ENCODE measurements around the gene GALR1.
"Not testable (repeated sequence)": the region's sequence is repeated elsewhere in the genome, so short reads cannot be mapped to it uniquely, and the experiment has no call there.

The GALR1 gene

DNA sequence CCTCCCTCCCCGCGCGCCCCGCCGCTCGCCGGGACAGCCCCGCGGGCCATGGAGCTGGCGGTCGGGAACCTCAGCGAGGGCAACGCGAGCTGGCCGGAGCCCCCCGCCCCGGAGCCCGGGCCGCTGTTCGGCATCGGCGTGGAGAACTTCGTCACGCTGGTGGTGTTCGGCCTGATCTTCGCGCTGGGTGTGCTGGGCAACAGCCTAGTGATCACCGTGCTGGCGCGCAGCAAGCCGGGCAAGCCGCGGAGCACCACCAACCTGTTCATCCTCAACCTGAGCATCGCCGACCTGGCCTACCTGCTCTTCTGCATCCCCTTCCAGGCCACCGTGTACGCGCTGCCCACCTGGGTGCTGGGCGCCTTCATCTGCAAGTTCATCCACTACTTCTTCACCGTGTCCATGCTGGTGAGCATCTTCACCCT is 865 bp downstream of the GALR1 start:
- in situ Hi-C loops (cut with HindIII; ENCODE audit: low sequenced_read_pairs), result no loop called here

DNA sequence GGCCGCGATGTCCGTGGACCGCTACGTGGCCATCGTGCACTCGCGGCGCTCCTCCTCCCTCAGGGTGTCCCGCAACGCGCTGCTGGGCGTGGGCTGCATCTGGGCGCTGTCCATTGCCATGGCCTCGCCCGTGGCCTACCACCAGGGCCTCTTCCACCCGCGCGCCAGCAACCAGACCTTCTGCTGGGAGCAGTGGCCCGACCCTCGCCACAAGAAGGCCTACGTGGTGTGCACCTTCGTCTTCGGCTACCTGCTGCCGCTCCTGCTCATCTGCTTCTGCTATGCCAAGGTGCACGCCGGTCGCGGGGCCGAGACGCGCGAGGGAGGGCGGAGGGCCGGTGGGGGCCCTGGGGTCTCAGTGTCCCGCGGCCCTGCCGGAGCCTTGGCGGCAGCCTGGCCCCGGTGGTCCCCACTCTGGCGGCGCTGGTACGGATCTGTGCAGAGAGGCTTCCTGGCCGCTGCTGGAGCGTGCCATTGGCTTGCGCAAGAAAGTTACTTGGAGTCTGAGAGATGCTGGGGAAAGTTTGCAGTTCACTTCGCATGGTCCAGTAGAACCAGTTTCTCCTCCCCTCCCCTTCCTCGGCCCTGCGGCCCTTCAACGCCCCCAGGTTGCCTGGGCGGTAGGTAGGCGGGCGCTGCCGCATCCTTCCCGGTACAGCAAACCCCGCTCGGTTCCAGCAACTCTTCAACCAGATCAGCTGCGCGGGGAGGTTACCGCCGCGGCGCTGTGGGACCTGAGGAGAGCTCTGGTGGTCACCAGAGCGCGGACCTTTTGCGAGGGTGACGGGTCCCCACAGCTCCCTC is 1.5 kb downstream of the GALR1 start:
- in situ Hi-C loops (cut with HindIII; ENCODE audit: low sequenced_read_pairs), result no loop called here

DNA sequence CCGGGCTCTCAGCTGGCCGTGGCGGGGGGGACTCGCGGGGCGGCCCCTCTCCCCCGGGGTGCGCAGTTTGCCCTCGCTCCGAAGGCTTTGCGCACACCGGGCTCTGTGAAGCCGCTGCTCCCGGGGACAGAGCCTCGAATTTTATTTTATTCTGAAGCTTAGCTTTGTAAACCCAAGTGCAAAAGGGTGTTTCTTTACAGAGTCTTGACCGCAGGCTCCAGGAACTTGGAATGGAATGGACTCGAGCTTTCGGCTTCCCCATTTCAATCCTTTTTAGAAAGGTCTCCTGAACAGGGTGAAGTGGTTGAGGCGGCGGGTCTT is 2.0 kb downstream of the GALR1 start:
- in situ Hi-C loops (cut with HindIII; ENCODE audit: low sequenced_read_pairs), result no loop called here

DNA sequence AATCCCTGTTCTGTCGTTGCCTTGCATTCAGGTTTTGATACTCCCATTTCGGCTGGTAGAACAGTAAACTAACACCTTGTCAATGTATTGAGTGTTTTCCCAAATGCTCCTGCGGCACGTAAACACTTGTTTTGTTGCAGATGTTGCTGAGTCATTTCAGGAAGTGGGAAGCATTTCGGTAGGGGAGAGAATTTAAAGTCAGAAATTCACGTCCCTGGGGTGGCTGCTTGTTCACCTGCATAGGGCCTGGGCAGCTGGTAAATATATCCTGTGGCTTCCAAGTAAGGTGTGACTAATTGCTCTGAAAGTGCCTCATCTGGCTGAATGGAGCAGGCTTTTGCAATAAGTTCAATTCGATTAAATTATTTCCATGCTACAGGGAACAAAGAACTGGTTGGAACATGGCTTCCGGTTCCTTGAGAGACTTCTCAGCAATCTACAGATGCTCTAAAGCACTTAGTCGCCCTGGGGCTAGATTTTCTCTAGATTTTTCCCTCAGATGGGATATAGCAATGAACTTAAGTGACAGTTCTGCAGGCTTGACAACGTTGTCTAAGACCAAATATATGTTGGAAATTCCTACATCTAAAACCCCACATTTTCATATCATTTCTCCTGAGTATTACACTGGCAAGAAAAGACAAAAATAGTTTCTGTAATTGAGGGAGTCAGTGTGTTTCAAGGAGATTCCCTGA is 5.2 kb downstream of the GALR1 start:
- in situ Hi-C loops (cut with HindIII; ENCODE audit: low sequenced_read_pairs), result no loop called here

DNA sequence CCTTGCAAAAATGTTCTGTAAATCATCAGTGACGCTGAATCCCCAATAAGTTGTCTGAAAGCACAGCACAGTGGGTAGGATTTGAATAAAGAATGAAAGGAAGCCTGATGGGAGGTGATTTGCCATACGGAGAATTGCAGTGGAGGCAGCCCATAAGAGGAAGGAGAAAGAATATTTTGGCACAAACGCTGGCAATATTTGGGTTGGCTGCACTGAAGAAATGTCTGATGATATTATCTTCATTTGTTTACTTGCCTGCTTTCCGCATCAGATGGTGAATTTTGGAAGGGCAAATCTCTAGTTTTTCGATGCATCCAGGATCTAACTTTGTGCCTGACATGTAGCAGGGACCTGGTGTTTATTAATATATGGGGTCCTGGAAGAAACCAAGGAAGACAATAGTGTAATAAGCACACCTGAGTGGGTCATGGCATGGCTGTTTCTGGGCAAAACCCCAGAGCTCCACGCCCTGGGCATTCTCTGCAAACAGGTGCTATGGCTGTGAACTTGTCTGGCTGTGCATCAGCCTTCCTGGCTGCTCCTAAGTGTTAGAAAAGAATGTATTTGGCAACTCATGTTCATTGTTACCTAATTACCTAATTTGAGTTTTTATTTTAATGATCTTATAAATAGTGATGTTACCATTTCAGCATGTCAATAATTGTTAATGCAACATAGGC is 5.9 kb downstream of the GALR1 start:
- in situ Hi-C loops (cut with HindIII; ENCODE audit: low sequenced_read_pairs), result no loop called here

DNA sequence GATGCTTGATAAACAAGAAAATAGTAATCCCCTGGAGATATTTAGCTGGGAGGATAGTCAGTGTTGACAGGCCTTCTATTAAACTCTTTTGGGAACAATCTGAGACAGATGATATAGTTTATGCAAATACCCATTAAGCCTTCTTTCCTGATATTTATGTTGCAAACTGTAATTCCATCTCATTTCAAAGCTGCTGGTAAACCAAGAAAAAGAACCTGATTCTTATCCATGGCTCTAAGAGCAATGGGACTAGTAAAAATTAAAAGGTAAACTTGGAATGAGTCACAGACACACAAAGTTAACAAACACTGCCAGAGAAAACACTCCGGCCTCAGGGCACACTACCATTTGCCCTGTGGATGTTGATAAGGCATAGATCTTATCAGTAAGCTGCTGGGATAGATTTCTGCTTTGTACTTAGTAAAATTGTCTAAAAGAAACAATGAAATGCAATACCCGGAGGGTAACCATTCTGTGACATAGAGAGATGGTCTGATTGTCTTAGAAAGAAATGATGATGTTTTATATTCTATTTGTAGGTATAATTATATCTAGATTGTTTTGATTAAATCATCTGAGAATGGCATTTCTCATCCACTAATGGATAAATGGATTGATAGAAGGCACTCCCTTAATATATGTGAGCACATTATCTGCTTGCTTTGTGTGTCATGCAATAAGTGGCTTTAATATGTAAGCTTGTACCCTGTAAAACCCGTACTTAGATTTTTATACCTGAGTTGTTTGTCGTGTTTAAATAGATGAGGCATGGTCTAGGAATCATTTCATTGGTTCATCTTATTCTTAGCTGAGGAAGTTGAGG is 13.2 kb downstream of the GALR1 start:
- in situ Hi-C loops (cut with HindIII; ENCODE audit: low sequenced_read_pairs), result no loop called here

DNA sequence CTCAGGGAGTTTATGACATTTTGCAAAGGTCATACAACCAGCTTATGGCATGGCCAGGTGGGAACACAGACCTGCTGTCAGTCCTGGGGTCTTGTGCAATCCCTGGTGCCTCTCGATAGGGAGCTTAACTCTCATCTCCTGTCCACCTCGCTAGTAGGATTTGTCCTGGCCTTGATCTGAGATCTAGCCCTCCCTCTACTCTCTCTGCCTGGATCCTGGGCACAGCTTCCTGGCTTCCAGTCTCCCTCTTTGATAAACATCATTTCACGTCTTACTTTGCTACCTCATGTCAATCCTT is 13.8 kb downstream of the GALR1 start:
- in situ Hi-C loops (cut with HindIII; ENCODE audit: low sequenced_read_pairs), result no loop called here

DNA sequence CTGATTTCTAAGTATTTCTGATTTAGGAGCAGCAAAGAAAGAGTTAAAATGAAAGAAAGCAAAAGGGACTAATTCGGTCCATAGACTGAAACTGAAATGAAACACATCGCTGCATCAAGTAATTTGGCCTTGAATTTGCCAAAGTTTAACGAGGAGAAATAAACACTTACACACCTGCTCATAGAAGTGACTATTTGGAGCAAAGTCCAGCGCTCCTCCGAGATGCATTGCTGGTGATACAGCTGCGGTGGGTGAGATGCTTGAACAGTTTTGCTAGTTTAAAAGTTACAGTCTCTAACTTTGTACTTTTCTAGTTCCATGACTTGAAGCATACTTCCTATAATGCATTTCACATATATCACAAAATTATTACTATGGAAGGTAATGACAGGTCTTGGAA is 18.3 kb downstream of the GALR1 start:
- in situ Hi-C loops (cut with HindIII; ENCODE audit: low sequenced_read_pairs), result no loop called here

DNA sequence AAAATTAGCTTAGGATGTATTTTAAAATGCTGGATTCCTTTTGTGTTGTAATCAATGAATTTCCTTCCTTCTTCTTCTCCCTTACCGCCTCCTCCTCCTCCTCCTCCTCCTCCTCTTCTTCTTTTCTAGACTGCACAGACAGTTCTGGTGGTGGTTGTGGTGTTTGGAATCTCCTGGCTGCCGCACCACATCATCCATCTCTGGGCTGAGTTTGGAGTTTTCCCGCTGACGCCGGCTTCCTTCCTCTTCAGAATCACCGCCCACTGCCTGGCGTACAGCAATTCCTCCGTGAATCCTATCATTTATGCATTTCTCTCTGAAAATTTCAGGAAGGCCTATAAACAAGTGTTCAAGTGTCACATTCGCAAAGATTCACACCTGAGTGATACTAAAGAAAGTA is 18.8 kb downstream of the GALR1 start:
- in situ Hi-C loops (cut with HindIII; ENCODE audit: low sequenced_read_pairs), result no loop called here

DNA sequence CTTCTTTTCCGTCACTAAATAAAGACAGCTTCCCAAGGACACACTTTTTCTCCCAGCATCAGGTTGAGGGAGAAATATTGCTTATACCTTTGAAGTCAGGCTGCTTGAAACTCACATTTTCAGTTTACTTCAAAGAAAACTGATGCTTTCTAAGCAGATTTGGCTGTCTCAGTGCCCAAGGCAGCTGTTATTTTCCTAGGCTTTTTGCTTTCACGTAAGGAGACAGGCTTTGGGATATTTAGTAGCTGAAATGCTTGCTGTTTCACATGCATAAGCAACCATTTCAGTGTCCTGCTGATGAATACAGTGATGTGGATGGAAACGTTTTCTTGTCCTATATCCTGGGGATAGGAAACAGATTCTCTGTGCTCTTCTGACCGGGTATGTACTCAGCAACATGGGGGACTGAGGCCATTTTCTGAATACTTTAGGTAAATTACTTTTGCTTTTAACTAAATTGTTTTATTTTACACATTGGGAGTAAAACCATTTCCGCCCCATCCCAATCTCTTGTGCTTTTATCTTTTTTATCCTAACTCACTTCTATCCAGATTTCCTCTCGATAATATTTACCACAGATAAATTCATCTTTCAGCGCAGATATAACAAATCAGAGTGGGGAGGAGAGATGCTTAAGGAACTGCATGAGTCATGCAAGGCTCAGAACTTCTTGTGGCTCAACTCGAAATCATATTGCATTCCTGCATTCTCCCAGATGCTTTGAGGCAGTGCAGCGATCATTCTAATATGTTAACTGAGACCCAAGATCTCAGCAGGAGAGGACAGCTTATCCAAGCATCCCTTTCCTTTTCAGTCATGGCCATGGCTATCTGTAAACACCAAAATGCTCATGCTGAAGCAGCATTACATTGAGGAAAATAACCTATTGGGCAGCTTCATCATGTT is 22.2 kb downstream of the GALR1 start:
- in situ Hi-C loops (cut with HindIII; ENCODE audit: low sequenced_read_pairs), result no loop called here

DNA sequence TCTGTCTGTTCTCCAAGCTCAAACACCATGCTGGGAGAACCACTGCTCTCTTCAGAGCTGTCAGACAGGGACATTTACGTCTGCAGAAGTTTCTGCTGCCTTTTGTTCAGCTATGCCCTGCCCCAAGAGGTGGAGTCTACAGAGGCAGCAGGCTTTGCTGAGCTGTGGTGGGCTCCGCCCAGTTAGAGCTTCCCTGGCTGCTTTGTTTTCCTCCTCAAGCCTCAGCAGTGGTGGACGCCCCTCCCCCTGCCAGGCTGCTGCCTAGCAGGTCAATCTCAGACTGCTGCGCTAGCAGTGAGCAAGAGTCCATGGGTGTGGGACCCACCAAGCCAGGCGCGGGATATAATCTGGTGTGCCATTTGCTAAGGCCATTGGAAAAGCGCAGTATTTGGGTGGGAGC is 41.2 kb downstream of the GALR1 start:
- in situ Hi-C loops (cut with HindIII; ENCODE audit: low sequenced_read_pairs), result not testable (repeated sequence)

DNA sequence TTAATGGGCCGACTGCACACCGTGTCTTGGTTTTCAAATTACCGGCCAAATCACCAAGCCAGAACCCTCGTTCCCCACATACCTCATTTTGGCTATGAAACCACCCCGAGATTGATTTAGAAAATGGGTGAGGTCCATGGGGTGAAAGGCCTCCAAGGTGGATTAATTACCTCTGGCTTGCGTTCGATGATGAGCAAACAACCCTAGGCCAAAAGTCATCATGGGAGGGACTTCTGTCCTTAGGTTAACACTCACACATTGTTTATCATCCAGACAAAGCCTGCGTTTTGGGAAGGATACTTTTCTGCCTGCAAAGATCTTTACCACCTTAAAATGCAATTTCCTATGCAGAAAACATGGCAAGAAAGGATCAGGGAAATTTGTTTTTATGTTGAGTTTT is 48.5 kb downstream of the GALR1 start:
- in situ Hi-C loops (cut with HindIII; ENCODE audit: low sequenced_read_pairs), result no loop called here

DNA sequence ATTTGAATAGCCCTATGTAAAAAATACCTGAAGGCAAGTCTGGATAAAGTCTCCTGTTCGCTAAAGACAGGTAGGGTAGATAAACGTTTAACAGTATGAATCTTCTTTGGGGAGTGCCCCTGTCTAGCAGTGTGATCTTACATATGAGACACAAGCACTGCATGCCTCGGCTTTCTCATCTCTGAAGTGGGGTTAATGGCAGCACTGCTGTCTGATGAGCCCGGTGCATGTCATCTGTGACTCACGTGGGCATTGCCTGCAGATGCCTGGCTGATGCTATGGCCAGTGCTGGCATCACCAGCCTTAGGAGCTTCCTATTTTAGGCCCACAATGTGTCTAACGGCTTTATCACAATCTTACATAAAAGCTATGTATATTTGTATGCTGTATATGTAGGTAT is 50.1 kb downstream of the GALR1 start:
- in situ Hi-C loops (cut with HindIII; ENCODE audit: low sequenced_read_pairs), result no loop called here

DNA sequence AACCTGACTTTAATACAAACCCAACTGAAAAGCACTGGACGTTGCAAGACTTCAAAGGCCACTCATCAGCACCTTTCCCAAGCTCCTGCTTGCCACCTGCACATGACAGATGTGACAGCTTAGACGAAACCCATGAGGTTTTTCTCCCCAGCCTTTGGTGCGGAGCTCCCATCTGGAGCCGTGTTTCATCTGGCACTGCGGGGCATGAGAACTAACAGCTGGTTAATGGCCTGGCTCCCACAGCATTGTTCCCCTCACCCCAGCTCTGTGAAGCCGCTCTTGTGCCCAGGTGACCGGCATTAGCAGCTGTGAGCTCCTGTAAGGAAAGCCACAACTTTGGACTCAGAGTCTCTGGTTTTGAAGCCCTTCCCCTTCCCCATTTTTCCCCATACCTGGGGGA is 50.9 kb downstream of the GALR1 start:
- in situ Hi-C loops (cut with HindIII; ENCODE audit: low sequenced_read_pairs), result no loop called here

DNA sequence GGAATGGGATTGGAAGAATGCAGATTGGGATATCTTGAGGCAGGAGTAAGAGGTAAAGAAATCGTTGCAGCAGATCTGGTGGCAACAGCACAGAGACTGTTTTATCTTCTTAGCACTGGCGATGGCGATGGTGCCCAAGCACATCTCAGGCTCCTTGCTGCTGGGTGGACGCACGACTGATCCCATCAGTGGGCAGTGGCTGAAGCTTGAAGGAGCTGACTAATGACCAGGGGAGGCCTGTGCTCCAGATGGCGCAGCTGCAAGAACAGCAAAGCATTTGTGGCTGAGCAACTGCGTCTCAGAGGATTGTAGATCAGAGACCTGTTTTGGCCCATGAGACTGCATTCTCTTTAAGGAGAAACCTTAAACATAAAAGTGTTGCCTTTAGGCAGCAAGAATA is 54.6 kb downstream of the GALR1 start:
- in situ Hi-C loops (cut with HindIII; ENCODE audit: low sequenced_read_pairs), result no loop called here

DNA sequence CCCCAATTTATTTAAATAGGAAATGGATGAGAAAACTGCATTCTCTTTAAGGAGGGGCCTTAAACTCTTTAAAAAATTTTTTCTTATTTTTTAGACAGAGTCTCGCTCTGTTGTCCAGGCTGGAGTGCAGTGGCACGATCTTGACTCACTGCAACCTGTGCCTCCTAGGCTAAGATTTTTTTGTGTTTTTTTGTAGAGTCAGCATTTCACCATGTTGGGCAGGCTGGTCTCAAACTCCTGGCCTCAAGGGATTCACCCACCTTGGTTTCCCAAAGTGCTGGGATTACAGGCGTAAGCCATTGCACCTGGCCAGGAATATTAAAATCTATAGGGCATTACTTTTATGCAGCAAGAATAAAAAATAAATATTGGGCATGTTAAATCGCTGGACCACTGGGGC is 56.0 kb downstream of the GALR1 start:
- in situ Hi-C loops (cut with HindIII; ENCODE audit: low sequenced_read_pairs), result no loop called here

DNA sequence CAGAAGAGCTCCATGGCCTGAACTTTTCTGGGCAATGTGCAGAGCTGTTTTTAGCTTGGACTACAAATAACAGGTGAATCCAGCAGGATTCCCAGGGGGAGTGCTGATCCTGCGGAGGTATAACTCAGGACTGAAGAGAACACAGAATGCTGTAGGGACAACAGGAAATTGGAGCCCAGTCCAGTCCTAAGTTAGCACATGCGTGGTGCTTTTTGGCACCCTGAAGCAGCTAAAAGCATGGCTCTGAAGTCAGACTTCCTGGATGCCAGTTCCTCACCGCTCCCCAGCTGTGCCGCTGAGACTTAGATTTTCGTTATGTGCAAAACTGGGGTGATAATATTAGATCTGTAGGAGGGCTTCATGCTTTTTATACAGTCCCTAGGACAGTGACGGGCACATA is 58.6 kb downstream of the GALR1 start:
- in situ Hi-C loops (cut with HindIII; ENCODE audit: low sequenced_read_pairs), result no loop called here

DNA sequence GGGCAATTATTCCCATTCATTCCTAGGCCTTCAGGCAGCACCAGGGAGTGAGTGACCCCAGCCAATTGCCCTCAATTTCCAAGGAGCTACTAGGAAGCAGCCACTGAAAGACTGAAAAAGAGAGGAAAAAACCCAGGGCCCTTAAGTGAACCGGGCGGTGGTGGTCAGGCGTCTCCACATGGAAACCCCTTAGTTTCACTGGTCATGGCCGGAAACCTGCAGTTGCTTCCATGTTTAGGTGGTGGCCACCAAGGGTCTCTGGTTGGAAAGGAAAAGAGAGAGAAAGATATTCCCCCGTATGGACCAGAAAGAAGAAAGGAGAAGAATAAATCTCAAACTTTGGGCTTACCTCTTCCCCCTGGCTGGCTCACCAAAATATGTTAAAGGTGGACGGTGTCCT is 64.9 kb downstream of the GALR1 start:
- in situ Hi-C loops (cut with HindIII; ENCODE audit: low sequenced_read_pairs), result no loop called here

DNA sequence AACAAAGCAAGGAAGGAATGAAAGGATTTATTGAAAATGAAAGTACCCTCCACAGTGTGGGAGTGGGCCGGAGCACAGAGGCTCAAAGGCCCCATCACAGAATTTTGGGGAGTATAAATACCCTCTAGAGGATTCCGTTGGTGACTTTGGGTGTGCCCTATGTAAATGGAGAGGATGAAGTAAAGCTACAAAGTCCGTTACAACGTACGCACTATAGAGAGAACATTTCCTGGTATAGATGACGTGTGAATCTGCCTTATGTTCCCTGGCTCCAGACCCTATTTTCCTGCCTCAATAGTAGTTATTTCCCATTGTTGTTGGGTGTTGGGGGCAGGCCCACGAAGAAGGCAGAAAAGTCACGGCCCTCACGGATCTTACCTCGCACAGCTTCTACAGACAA is 65.3 kb downstream of the GALR1 start:
- in situ Hi-C loops (cut with HindIII; ENCODE audit: low sequenced_read_pairs), result no loop called here

DNA sequence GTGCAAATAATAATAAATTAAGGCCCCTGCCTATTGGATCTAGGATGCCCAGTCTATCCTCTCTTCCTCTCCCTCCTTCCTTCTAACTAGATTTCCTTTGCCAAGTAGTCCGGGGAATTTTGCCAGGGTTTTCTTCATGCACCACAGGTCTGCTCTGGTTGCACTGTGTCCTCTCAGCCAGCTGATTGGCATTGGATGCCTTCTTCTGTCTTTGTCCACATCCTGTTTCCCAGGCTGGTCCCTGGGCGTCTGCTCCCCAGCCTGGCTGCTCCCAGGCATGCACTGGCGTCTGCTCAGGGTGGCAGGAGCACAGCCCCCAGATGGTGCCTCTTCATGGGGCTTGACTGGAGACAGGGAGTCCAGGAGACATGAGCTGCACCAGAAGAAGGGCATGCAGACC is 66.4 kb downstream of the GALR1 start:
- in situ Hi-C loops (cut with HindIII; ENCODE audit: low sequenced_read_pairs), result no loop called here

DNA sequence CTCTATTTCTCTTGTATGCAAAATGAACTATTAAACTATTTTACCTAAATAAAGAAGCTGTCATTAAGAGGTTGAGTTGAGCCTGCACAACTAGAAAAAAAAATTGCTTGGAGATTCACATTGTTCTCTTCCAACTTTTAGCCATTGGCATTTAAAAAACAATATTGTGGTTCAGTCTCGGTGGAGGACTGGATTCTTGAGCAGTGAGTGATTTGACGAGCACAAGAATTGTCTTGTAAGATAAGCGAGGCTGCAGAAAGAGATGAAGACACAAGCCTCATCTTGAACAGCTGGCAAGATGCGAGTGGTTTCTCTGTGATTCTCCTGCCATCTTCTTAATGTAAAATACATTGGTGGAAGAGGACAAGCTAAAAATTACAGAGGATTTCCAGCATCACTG is 67.0 kb downstream of the GALR1 start:
- in situ Hi-C loops (cut with HindIII; ENCODE audit: low sequenced_read_pairs), result no loop called here
